ENCODE measurements around the gene RGS1.

RGS1 gene

GRCh38 chr1:192581131-192581927 is 5.8 kb downstream of the RGS1 start:
- DNase-seq (ENCODE audit: insufficient read length, low spot score) (no peak), FAIRE-seq (no peak)
- no peak for TF ChIP-seq POLR2A (IDR thresholded peaks at IDR 0.05; ENCODE audit: low read depth, low read length)

GRCh38 chr1:192584866-192585265 is 9.3 kb downstream of the RGS1 start:
- no peak for TF ChIP-seq POLR2A (IDR thresholded peaks at IDR 0.05; ENCODE audit: low read depth, low read length)
- DNase-seq (ENCODE audit: insufficient read length, low spot score), result no peak
- FAIRE-seq, result peak; percentile 15

GRCh38 chr1:192587386-192588266 is 12.1 kb downstream of the RGS1 start:
- FAIRE-seq, result peak; percentile 6
- no peak for DNase-seq (ENCODE audit: insufficient read length, low spot score)
- TF ChIP-seq POLR2A (IDR thresholded peaks at IDR 0.05; ENCODE audit: low read depth, low read length), result no peak

GRCh38 chr1:192588546-192588945 is 13.0 kb downstream of the RGS1 start:
- no peak for FAIRE-seq
- no peak for DNase-seq (ENCODE audit: insufficient read length, low spot score)
- TF ChIP-seq POLR2A (IDR thresholded peaks at IDR 0.05; ENCODE audit: low read depth, low read length), result no peak

- FAIRE-seq, result no peak
- DNase-seq (ENCODE audit: insufficient read length, low spot score), result no peak
- no peak for TF ChIP-seq POLR2A (IDR thresholded peaks at IDR 0.05; ENCODE audit: low read depth, low read length)
Observed at GRCh38 chr1:192589813-192590212, 14.2 kb downstream of the RGS1 start.

GRCh38 chr1:192592517-192592916 is 16.9 kb downstream of the RGS1 start:
- no peak for FAIRE-seq
- TF ChIP-seq POLR2A (IDR thresholded peaks at IDR 0.05; ENCODE audit: low read depth, low read length), result no peak
- no peak for DNase-seq (ENCODE audit: insufficient read length, low spot score)

GRCh38 chr1:192592981-192593708 is 17.6 kb downstream of the RGS1 start:
- DNase-seq (ENCODE audit: insufficient read length, low spot score) (no peak), FAIRE-seq (peak; percentile 30)
- TF ChIP-seq POLR2A (IDR thresholded peaks at IDR 0.05; ENCODE audit: low read depth, low read length), result no peak

GRCh38 chr1:192595299-192595698 is 19.7 kb downstream of the RGS1 start:
- TF ChIP-seq POLR2A (IDR thresholded peaks at IDR 0.05; ENCODE audit: low read depth, low read length), result no peak
- FAIRE-seq (no peak), DNase-seq (ENCODE audit: insufficient read length, low spot score) (no peak)

GRCh38 chr1:192598589-192598988 is 23.0 kb downstream of the RGS1 start:
- no peak for TF ChIP-seq POLR2A (IDR thresholded peaks at IDR 0.05; ENCODE audit: low read depth, low read length)
- DNase-seq (ENCODE audit: insufficient read length, low spot score), result no peak
- FAIRE-seq, result no peak

GRCh38 chr1:192600275-192600674 is 24.7 kb downstream of the RGS1 start:
- FAIRE-seq, result no peak
- TF ChIP-seq POLR2A (IDR thresholded peaks at IDR 0.05; ENCODE audit: low read depth, low read length), result no peak
- no peak for DNase-seq (ENCODE audit: insufficient read length, low spot score)

GRCh38 chr1:192601143-192601542 is 25.6 kb downstream of the RGS1 start:
- DNase-seq (ENCODE audit: insufficient read length, low spot score) (no peak), FAIRE-seq (no peak)
- TF ChIP-seq POLR2A (IDR thresholded peaks at IDR 0.05; ENCODE audit: low read depth, low read length), result no peak

- DNase-seq (ENCODE audit: insufficient read length, low spot score), result peak; percentile 5
- FAIRE-seq, result peak; percentile 74
- no peak for TF ChIP-seq POLR2A (IDR thresholded peaks at IDR 0.05; ENCODE audit: low read depth, low read length)
Observed at GRCh38 chr1:192601567-192601966, 26.0 kb downstream of the RGS1 start.

GRCh38 chr1:192602757-192603156 is 27.2 kb downstream of the RGS1 start:
- TF ChIP-seq POLR2A (IDR thresholded peaks at IDR 0.05; ENCODE audit: low read depth, low read length), result no peak
- FAIRE-seq (peak; percentile 62), DNase-seq (ENCODE audit: insufficient read length, low spot score) (no peak)

- FAIRE-seq, result peak; percentile 45
- no peak for TF ChIP-seq POLR2A (IDR thresholded peaks at IDR 0.05; ENCODE audit: low read depth, low read length)
Observed at GRCh38 chr1:192603218-192603787, 27.7 kb downstream of the RGS1 start.

More at GRCh38 chr1:192603218-192603787, 27.7 kb downstream of the RGS1 start:
- DNase-seq (ENCODE audit: insufficient read length, low spot score), result no peak

Measured in H54 (cell line).